Heart left ventricle (tissue), 13 donors: ENCODE results near the gene MYO7A.

Experiments
- POLR2A ChIP-seq, 2 donors: fragments of 450-650 bp; IDR thresholded peaks; one replicate each; pipeline ENCODE4 v1.6.1; 2017; ENCODE audit warnings: antibody characterized with exemption in 2 of 2, mild to moderate bottlenecking in 2 of 2, moderate library complexity in 2 of 2
- TF ChIP-seq, protein P1 (sequence below), 12 donors: fragments of 200-600 bp; sonication (generic) in 4 of 12; IDR thresholded peaks; one replicate each; pipeline versions ENCODE4 v1.5.0 to v1.8.0; 2018 to 2022; ENCODE audit warnings: antibody characterized with exemption in 12 of 12, mild to moderate bottlenecking in 5 of 12
- donor health status: ischemic (EF 13 %, LVEDD 7.1; RV severe dilation, severe dysfunction).
- donor health status: DM: no; HTN: yes; CAD: no.
- donor health status: DM: no; HTN: no; CAD: no.
- donor health status: ischemic (EF 25% LVEDD 6.9; RV normal size, moderate dysfunction).
- donor health status: ischemic (EF 25% LVEDD 5.7; RV mildly dilated, moderate dysfunction).
- donor health status: ischemic (EF 35%, LVEDD 5.7; RV mildly dilated, moderate dysfunction).
- donor health status: nonischemic (EF 11% LVEDD 7.7; RV severe dilation, severe dysfunction).
- donor health status: DM: yes; HTN: yes; CAD: no.
- donor health status: PGD.
- donor health status: ischemic (EF 29% LVEDD 5.4; RV normal size, mild dysfunction).
- donor health status: nonischemic (EF 23%, LVEDD 6.1; RV moderate dilation, normal function).

DNA sequence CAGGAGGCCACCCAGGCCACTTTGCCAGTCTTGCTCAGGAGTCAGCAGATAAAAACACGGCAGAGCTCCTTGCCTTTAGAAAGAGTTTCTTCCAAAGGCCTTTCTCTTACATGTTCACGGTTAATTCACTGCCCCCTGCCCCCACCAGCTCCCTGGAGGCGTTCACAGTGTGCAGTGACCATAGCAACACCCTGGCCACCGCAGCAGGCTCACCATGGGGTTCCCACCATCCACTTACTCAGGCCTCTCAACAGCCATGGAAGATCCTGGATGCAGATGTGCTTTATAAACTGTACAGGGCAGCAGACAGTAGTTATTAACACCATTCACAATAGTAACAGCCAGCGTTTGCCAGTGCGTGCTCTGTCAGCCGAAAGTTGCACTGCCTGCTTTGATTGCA, 10.6 kb upstream of the MYO7A start:
- TF ChIP-seq, protein P1, sequence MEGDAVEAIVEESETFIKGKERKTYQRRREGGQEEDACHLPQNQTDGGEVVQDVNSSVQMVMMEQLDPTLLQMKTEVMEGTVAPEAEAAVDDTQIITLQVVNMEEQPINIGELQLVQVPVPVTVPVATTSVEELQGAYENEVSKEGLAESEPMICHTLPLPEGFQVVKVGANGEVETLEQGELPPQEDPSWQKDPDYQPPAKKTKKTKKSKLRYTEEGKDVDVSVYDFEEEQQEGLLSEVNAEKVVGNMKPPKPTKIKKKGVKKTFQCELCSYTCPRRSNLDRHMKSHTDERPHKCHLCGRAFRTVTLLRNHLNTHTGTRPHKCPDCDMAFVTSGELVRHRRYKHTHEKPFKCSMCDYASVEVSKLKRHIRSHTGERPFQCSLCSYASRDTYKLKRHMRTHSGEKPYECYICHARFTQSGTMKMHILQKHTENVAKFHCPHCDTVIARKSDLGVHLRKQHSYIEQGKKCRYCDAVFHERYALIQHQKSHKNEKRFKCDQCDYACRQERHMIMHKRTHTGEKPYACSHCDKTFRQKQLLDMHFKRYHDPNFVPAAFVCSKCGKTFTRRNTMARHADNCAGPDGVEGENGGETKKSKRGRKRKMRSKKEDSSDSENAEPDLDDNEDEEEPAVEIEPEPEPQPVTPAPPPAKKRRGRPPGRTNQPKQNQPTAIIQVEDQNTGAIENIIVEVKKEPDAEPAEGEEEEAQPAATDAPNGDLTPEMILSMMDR (IDR thresholded peaks at IDR 0.05) = no peak
- TF ChIP-seq POLR2A (IDR thresholded peaks at IDR 0.05) = no peak
